Endothelial cell of umbilical vein (primary cell): ENCODE data around the gene ZBTB12. TPM values are rescaled to one million over a fixed set of nuclear protein-coding genes. Genes with fewer than 3 reads are reported as not detected.
A peak's percentile ranks its signal among the peaks of the same experiment; 100 is the strongest.

ENCODE experiments used
- BruUV-seq: library from RNA; stranded (reverse); fragments of 400-500 nt; replicated peaks from 2 replicates; lab custom pipeline; 2021; lab: Mats Ljungman, UMichigan
- CTCF ChIA-PET: fragments of 300-600, 350-600 bp; sonication (Branson Sonifier 250); formaldehyde crosslinking; loops from one replicate; lab custom pipeline; 2021; ENCODE audit warnings: antibody characterized with exemption, inconsistent platforms; lab: Charles Lee
- POLR2A ChIA-PET: fragments of 300-600, 350-600 bp; sonication (Branson Sonifier 250); formaldehyde crosslinking; loops from one replicate; lab custom pipeline; 2021; ENCODE audit warnings: antibody characterized with exemption, inconsistent platforms; lab: Charles Lee
- DNase-seq: peaks from one replicate; pipeline ENCODE4 v3.0.0-alpha.2; 2011; ENCODE audit warnings: low read depth, low spot score
- FAIRE-seq: peaks from 2 replicates; lab custom pipeline; 2011; peaks lifted over from hg19 to GRCh38; lab: Jason Lieb, UNC
- H2AFZ ChIP-seq: 2 replicates; pipeline ENCODE4 v1.6.0; 2012; ENCODE audit warnings: low read depth, low read length, control low read depth, inconsistent platforms
- H3K27ac ChIP-seq: 2 replicates; pipeline ENCODE4 v1.5.1; 2011; ENCODE audit warnings: low read depth, mild to moderate bottlenecking, control low read depth, low read length, moderate library complexity; ENCODE audit not compliant: insufficient read depth
- H3K27me3 ChIP-seq, 2 experiments: 2 replicates each; pipeline versions ENCODE4 v1.6.0 to v1.6.1; 2011; ENCODE audit warnings: low read length in 2 of 2, mixed read lengths in 1 of 2; ENCODE audit not compliant: control insufficient read depth in 2 of 2, insufficient read depth in 2 of 2
- H3K36me3 ChIP-seq, 2 experiments: 2 replicates in 1 of 2; 3 replicates in 1 of 2; pipeline ENCODE4 v1.5.1; 2011; ENCODE audit warnings: low read length in 2 of 2, mild to moderate bottlenecking in 1 of 2, moderate library complexity in 1 of 2; ENCODE audit not compliant: control insufficient read depth in 2 of 2, insufficient read depth in 2 of 2; ENCODE audit errors: extremely low read depth in 1 of 2
- H3K4me1 ChIP-seq: 3 replicates; pipeline ENCODE4 v1.5.1; 2011; ENCODE audit warnings: mild to moderate bottlenecking, low read length; ENCODE audit not compliant: control insufficient read depth, insufficient read depth; ENCODE audit errors: extremely low read depth
- H3K4me2 ChIP-seq: 2 replicates; pipeline ENCODE4 v1.6.1; 2011; ENCODE audit warnings: low read length, control low read depth, mixed read lengths; ENCODE audit not compliant: insufficient read depth
- H3K4me3 ChIP-seq, 3 experiments: fragments of 200-600 bp in 1 of 3; sonication (generic), shearing (Covaris generic) in 1 of 3; replicated peaks in 1 of 3; 2 replicates each; pipeline ENCODE4 v1.5.1; 2011 to 2016; ENCODE audit warnings: control low read depth in 3 of 3, low read length in 3 of 3, mild to moderate bottlenecking in 2 of 3, inconsistent platforms in 1 of 3, low read depth in 1 of 3, moderate library complexity in 1 of 3; ENCODE audit not compliant: insufficient read depth in 1 of 3
- H3K79me2 ChIP-seq: 2 replicates; pipeline ENCODE4 v1.6.0; 2012; ENCODE audit warnings: low read length, inconsistent platforms; ENCODE audit not compliant: control insufficient read depth, insufficient read depth
- H3K9ac ChIP-seq: replicated peaks from 2 replicates; pipeline ENCODE3; 2011; ENCODE audit warnings: low read length, control low read depth; ENCODE audit not compliant: insufficient read depth; ENCODE audit errors: extremely low read depth
- H3K9me1 ChIP-seq: replicated peaks from 3 replicates; pipeline ENCODE4 v1.6.0; 2011; ENCODE audit warnings: mild to moderate bottlenecking, low read length; ENCODE audit not compliant: control insufficient read depth, insufficient read depth; ENCODE audit errors: extremely low read depth
- H3K9me3 ChIP-seq: replicated peaks from 2 replicates; pipeline ENCODE4 v1.5.1; 2012; ENCODE audit warnings: low read length, inconsistent platforms; ENCODE audit not compliant: control insufficient read depth, insufficient read depth
- H4K20me1 ChIP-seq: replicated peaks from 2 replicates; pipeline ENCODE3; 2011; ENCODE audit warnings: mild to moderate bottlenecking, low read length; ENCODE audit not compliant: control insufficient read depth, insufficient read depth; ENCODE audit errors: extremely low read depth
- EZH2 ChIP-seq: IDR thresholded peaks from 2 replicates; pipeline ENCODE4 v1.6.1; 2012; ENCODE audit warnings: borderline replicate concordance, low read depth, mild to moderate bottlenecking, moderate library complexity, low read length, inconsistent platforms; ENCODE audit not compliant: severe bottlenecking
- MYC ChIP-seq: IDR thresholded peaks from one replicate; pipeline ENCODE4 v1.6.1; 2011; ENCODE audit warnings: mild to moderate bottlenecking, low read depth, low read length
- POLR2AphosphoS5 ChIP-seq: IDR thresholded peaks from 2 replicates; pipeline ENCODE4 v1.6.1; 2012; ENCODE audit warnings: low read depth, mild to moderate bottlenecking, control low read depth, low read length, moderate library complexity; ENCODE audit not compliant: insufficient read depth
- dilution Hi-C: fragments of 300-500 bp; cut with MboI; formaldehyde crosslinking; loops from one replicate; pipeline ENCODE4 v1.15.0; 2019; ENCODE audit warnings: low sequenced_read_pairs; ENCODE audit not compliant: extremely low pct_ligation_motif_present
- intact Hi-C: fragments of 100-400 bp; cut with micrococcal nuclease; formaldehyde crosslinking; loops from one replicate; pipeline ENCODE4 v1.10.0; 2022
- polyA plus RNA-seq, 4 experiments: library from polyadenylated mRNA; depleted of rRNA in 3 of 4; stranded (reverse) in 3 of 4; unstranded in 1 of 4; fragments of >200 nt; gene quantifications; 2 replicates each; pipeline versions ENCODE4 v1.2.1 to v1.2.3, GENCODE V29; 2011 to 2012; ENCODE audit warnings: missing spikeins in 1 of 4
- total RNA-seq: library from RNA; stranded (reverse); gene quantifications from 2 replicates; pipeline ENCODE4 v1.2.3, GENCODE V29; 2021
- TF ChIP-seq, protein P1 (sequence below): IDR thresholded peaks from 2 replicates; pipeline ENCODE4 v1.6.1; 2011; ENCODE audit not compliant: insufficient read depth, insufficient read length

The ZBTB12 gene
- total and polyA plus RNA-seq, 2 donors (not counting 3 experiments of a cell fraction or from before 2014, with no cell fraction given), result 2.9 to 4.9 TPM

DNA sequence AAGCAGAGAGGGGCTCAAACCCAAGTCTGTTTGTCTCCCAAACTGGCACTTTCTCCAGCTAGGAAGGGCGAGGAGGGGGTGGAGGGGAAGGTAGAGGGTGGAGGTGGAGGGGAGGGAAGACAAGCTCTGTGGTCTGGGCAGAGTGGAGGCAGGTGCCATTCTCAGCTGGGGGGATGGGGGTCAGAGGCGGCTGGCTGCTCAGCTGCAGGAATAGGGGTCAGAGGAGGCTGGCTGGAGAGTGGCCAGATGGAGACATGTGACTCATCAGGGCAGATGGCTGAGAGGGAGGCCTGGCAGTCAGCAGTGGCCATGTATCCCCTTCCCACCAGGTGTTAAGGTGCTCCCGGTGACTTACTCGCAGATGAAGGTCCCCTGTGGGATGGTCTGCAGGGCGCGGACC, 19.5 kb downstream of the ZBTB12 start:
- Histone ChIP-seq H3K27me3 (no peaks in the 10 kb centered on the region), H3K4me2 (no peak overlapping the region), H3K4me1 (peaks cover 1% of the 10 kb centered on the region), H3K9ac (no peak overlapping the region), H3K9me1 (no peaks in the 10 kb centered on the region), H3K27ac (no peak overlapping the region), H3K9me3 (no peaks in the 10 kb centered on the region), H3K79me2 (no peaks in the 10 kb centered on the region), H2AFZ (no peak overlapping the region), H3K4me3 (no peak overlapping the region), H4K20me1 (no peaks in the 10 kb centered on the region), H3K36me3 (peaks cover 3 to 50% of the 10 kb centered on the region in 2 experiments)
- ChIA-PET CTCF (interaction anchor here (1.1 to 1.7 kb wide), 3 partner anchors 8 to 70 kb away, joined by 3 to 4 read pairs (median 4); no protein-coding TSS in a partner anchor), POLR2A (interaction anchor here (0.6 kb wide), 1 partner anchor 26 kb away, joined by 3 read pairs; no protein-coding TSS in a partner anchor)
- intact Hi-C loops, result no loop called here
- dilution Hi-C loops, result no loop called here
- FAIRE-seq (peak; percentile 15), DNase-seq (peak; percentile 29)
- no TSS peak for BruUV-seq
- TF ChIP-seq, protein P1, sequence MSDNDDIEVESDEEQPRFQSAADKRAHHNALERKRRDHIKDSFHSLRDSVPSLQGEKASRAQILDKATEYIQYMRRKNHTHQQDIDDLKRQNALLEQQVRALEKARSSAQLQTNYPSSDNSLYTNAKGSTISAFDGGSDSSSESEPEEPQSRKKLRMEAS, result no peak
- TF ChIP-seq MYC, result no peak
- TF ChIP-seq POLR2AphosphoS5, result no peak

DNA sequence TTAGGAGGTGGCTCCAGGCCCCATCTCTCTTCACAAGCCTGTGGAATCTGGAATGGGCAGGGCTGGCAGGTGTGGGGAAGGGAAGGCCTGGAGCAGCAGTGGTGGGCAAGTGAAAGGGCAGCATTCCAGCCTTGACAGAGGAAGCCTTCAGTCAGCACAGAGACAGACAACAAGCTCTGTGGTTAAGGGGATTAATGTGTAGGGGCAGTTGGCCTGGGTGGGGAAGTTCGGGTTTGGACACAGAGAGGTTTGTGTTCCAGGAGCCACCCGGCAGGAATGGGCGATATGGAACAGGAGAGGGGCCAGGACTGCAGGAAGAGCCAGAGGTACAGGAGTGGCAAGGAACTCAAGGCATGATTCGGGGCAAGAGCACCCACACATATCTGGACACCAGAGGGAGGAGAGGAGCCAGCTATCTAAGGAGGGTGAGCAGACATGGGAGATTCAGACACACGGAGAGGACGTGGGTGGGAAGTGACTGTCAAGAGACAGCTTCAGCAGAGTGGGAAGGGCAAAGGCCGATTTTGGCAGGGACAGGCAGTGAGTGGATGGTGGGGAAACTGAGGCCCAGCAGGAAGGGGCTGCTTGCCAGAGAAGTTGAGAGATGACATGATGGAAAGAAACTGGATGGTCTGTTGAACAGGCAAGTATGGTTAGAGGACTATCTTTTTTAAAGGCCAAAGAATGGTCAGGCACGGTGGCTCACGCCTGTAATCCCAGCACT, 20.6 kb downstream of the ZBTB12 start:
- no peak overlapping the region for H3K4me3 ChIP-seq
- H3K9me3 ChIP-seq, result no peaks in the 10 kb centered on the region
- DNase-seq, result no peak
- no peak for TF ChIP-seq EZH2
- TF ChIP-seq, protein P1, result no peak
- H3K4me2 ChIP-seq, result no peak overlapping the region
- ChIA-PET POLR2A (no interaction called here), CTCF (interaction anchor here (1.1 to 1.7 kb wide), 2 partner anchors 9 to 13 kb away, joined by 4 read pairs; no protein-coding TSS in a partner anchor)
- H4K20me1 ChIP-seq, result no peaks in the 10 kb centered on the region
- no peaks in the 10 kb centered on the region for H3K79me2 ChIP-seq
- dilution Hi-C loops, result no loop called here
- H2AFZ ChIP-seq, result no peak overlapping the region
- no peak overlapping the region for H3K27ac ChIP-seq
- peaks cover 6% of the 10 kb centered on the region for H3K4me1 ChIP-seq
- intact Hi-C loops, result no loop called here
- H3K9me1 ChIP-seq, result no peaks in the 10 kb centered on the region
- H3K9ac ChIP-seq, result no peak overlapping the region
- peaks cover 2 to 39% of the 10 kb centered on the region in 2 experiments for H3K36me3 ChIP-seq
- no peak for FAIRE-seq
- no TSS peak for BruUV-seq
- no peaks in the 10 kb centered on the region for H3K27me3 ChIP-seq
